HG02642 (cell line): ENCODE measurements around the gene CDK5.

Source experiments
- ATAC-seq: cut with Tn5 transposase; IDR thresholded peaks from one replicate; pipeline ENCODE4 v1.9.1; 2021; ENCODE audit warnings: mild to moderate bottlenecking; ENCODE audit not compliant: unreplicated experiment, poor library complexity

The CDK5 gene

GRCh38 chr7:151087245-151088018 lies 29.7 kb upstream of the CDK5 start:
- ATAC-seq: no peak

GRCh38 chr7:151086802-151087244 lies 29.1 kb upstream of the CDK5 start:
- ATAC-seq: no peak

GRCh38 chr7:151085691-151086620 lies 28.3 kb upstream of the CDK5 start, which contains the start of gene AGAP3:
Gene AGAP3, plus strand, starts transcription at chr7:151086475. Its CDS starts 267 bp downstream, at chr7:151086742.
- ATAC-seq: peak; percentile 44

GRCh38 chr7:151085329-151085690 lies 27.6 kb upstream of the CDK5 start:
- ATAC-seq: no peak

- ATAC-seq: no peak
These were observed 26.1 kb upstream of the CDK5 start for GRCh38 chr7:151083824-151084160.

GRCh38 chr7:151083071-151083823 lies 25.6 kb upstream of the CDK5 start, which contains the start of gene TMUB1:
Gene TMUB1, minus strand, starts transcription at chr7:151083493. Its CDS starts 930 bp downstream, at chr7:151082563.
- peak; percentile 53 for ATAC-seq

- ATAC-seq: no peak
These were observed 24.7 kb upstream of the CDK5 start for GRCh38 chr7:151082141-151083070.

GRCh38 chr7:151081170-151082101 lies 23.7 kb upstream of the CDK5 start:
- no peak for ATAC-seq

GRCh38 chr7:151080522-151081169 lies 22.9 kb upstream of the CDK5 start, which contains the start of gene FASTK:
Gene FASTK, minus strand, starts transcription at chr7:151080809. Its CDS starts 43 bp downstream, at chr7:151080766.
- ATAC-seq: peak; percentile 78

- peak; percentile 1 for ATAC-seq
These were observed 22.4 kb upstream of the CDK5 start for GRCh38 chr7:151080067-151080521.

- ATAC-seq: no peak
These were observed 21.7 kb upstream of the CDK5 start for GRCh38 chr7:151079199-151079910.

- no peak for ATAC-seq
These were observed 20.7 kb upstream of the CDK5 start for GRCh38 chr7:151078233-151079040.

GRCh38 chr7:151077705-151078232 lies 20.1 kb upstream of the CDK5 start:
- ATAC-seq: no peak

GRCh38 chr7:151076863-151077704 lies 19.4 kb upstream of the CDK5 start:
- no peak for ATAC-seq

- ATAC-seq: no peak
These were observed 18.3 kb upstream of the CDK5 start for GRCh38 chr7:151075978-151076426.
